GM23338 (cell line): ENCODE measurements around the gene PDE4D. TPM values are rescaled to one million over a fixed set of nuclear protein-coding genes. Genes with fewer than 3 reads are reported as not detected.

ENCODE experiments used
- CREB1 ChIP-seq: fragments of 250-450 bp; sonication (Bioruptor Pico); IDR thresholded peaks from 2 replicates; pipeline ENCODE4 v1.5.0; 2020; ENCODE audit warnings: low read depth, mild to moderate bottlenecking, moderate library complexity
- EZH2 ChIP-seq: fragments of 200-600 bp; sonication (generic); IDR thresholded peaks from one replicate; pipeline ENCODE4 v1.8.0; 2017; ENCODE audit warnings: antibody characterized with exemption, mild to moderate bottlenecking, low read depth; ENCODE audit not compliant: unreplicated experiment
- EZH2phosphoT487 ChIP-seq: fragments of 200-600 bp; sonication (generic); IDR thresholded peaks from one replicate; pipeline ENCODE4 v1.8.1; 2018; ENCODE audit warnings: antibody characterized with exemption; ENCODE audit not compliant: unreplicated experiment
- NANOG ChIP-seq: IDR thresholded peaks from 2 replicates; pipeline ENCODE4 v1.6.1; 2016; ENCODE audit warnings: antibody characterized with exemption, borderline replicate concordance
- POLR2AphosphoS5 ChIP-seq: IDR thresholded peaks from 2 replicates; pipeline ENCODE4 v1.6.1; 2016; ENCODE audit warnings: antibody characterized with exemption, low read depth
- ZNF331 ChIP-seq: fragments of 250-450 bp; sonication (Bioruptor Pico); IDR thresholded peaks from 2 replicates; pipeline ENCODE4 v1.5.0; 2020; ENCODE audit warnings: low read depth, mild to moderate bottlenecking, moderate library complexity
- ZNF462 ChIP-seq: fragments of 250-450 bp; sonication (Bioruptor Pico); IDR thresholded peaks from 2 replicates; pipeline ENCODE4 v1.5.0; 2020; ENCODE audit warnings: mild to moderate bottlenecking, moderate library complexity
- polyA plus RNA-seq: library from polyadenylated mRNA; unstranded; fragments of >200 nt; fragmentation: Nextera tagmentation; extraction: Ambion mirVana; gene quantifications from 2 replicates; pipeline ENCODE4 v1.2.1, GENCODE V29; 2016
- total RNA-seq: library from RNA; depleted of rRNA; stranded (reverse); fragments of >200 nt; shearing (Covaris generic); gene quantifications from 2 replicates; pipeline ENCODE4 v1.2.3, GENCODE V29; 2014
- TF ChIP-seq, protein P1 (sequence below): IDR thresholded peaks from 2 replicates; pipeline ENCODE4 v1.6.1; 2016; ENCODE audit warnings: antibody characterized with exemption
- TF ChIP-seq, protein P2 (sequence below): IDR thresholded peaks from one replicate; pipeline ENCODE4 v1.6.1; 2018; ENCODE audit warnings: antibody characterized with exemption; ENCODE audit not compliant: unreplicated experiment
- TF ChIP-seq, protein P3 (sequence below), 2 experiments: fragments of 200-600 bp in 1 of 2; sonication (generic) in 1 of 2; conservative IDR thresholded peaks; 2 replicates each; pipeline versions ENCODE4 v1.5.1 to v1.6.1; 2016 to 2017; ENCODE audit warnings: antibody characterized with exemption in 2 of 2, low read depth in 2 of 2, mild to moderate bottlenecking in 2 of 2, moderate library complexity in 1 of 2

Gene PDE4D
- total and polyA plus RNA-seq, 2 experiments from 2014 or later: 2.1 to 4.7 TPM

DNA sequence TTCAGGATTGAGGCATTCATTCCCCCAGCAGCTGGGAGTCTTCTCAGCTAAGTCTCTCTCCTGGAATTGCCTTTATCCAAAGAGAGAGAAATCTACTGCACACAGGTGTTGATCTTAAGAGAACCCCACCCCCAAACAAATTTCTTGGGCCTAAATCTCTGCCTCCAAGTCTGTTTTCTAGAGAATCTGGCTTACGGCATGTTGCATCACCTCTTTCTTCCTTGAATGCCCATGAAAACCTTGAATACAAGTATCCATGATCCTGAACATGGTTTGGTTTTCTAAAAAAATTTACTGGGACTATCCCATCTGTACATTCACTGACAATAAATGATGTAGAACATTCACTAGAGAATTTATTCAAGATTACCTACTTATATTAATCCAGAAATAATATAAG lies 401.6 kb downstream of the PDE4D start (continued):
- TF ChIP-seq ZNF462 (CRISPR knock-in tag): no peak
- no peak for TF ChIP-seq POLR2AphosphoS5
- TF ChIP-seq EZH2phosphoT487: no peak
- TF ChIP-seq, protein P1, sequence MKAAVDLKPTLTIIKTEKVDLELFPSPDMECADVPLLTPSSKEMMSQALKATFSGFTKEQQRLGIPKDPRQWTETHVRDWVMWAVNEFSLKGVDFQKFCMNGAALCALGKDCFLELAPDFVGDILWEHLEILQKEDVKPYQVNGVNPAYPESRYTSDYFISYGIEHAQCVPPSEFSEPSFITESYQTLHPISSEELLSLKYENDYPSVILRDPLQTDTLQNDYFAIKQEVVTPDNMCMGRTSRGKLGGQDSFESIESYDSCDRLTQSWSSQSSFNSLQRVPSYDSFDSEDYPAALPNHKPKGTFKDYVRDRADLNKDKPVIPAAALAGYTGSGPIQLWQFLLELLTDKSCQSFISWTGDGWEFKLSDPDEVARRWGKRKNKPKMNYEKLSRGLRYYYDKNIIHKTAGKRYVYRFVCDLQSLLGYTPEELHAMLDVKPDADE: no peak
- TF ChIP-seq, protein P2, sequence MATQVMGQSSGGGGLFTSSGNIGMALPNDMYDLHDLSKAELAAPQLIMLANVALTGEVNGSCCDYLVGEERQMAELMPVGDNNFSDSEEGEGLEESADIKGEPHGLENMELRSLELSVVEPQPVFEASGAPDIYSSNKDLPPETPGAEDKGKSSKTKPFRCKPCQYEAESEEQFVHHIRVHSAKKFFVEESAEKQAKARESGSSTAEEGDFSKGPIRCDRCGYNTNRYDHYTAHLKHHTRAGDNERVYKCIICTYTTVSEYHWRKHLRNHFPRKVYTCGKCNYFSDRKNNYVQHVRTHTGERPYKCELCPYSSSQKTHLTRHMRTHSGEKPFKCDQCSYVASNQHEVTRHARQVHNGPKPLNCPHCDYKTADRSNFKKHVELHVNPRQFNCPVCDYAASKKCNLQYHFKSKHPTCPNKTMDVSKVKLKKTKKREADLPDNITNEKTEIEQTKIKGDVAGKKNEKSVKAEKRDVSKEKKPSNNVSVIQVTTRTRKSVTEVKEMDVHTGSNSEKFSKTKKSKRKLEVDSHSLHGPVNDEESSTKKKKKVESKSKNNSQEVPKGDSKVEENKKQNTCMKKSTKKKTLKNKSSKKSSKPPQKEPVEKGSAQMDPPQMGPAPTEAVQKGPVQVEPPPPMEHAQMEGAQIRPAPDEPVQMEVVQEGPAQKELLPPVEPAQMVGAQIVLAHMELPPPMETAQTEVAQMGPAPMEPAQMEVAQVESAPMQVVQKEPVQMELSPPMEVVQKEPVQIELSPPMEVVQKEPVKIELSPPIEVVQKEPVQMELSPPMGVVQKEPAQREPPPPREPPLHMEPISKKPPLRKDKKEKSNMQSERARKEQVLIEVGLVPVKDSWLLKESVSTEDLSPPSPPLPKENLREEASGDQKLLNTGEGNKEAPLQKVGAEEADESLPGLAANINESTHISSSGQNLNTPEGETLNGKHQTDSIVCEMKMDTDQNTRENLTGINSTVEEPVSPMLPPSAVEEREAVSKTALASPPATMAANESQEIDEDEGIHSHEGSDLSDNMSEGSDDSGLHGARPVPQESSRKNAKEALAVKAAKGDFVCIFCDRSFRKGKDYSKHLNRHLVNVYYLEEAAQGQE: no peak
- TF ChIP-seq, protein P3, sequence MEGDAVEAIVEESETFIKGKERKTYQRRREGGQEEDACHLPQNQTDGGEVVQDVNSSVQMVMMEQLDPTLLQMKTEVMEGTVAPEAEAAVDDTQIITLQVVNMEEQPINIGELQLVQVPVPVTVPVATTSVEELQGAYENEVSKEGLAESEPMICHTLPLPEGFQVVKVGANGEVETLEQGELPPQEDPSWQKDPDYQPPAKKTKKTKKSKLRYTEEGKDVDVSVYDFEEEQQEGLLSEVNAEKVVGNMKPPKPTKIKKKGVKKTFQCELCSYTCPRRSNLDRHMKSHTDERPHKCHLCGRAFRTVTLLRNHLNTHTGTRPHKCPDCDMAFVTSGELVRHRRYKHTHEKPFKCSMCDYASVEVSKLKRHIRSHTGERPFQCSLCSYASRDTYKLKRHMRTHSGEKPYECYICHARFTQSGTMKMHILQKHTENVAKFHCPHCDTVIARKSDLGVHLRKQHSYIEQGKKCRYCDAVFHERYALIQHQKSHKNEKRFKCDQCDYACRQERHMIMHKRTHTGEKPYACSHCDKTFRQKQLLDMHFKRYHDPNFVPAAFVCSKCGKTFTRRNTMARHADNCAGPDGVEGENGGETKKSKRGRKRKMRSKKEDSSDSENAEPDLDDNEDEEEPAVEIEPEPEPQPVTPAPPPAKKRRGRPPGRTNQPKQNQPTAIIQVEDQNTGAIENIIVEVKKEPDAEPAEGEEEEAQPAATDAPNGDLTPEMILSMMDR (conservative IDR thresholded peaks at IDR 0.05; ENCODE audit: low read depth in 2 of 2): no peak
- no peak for TF ChIP-seq NANOG
- TF ChIP-seq EZH2: no peak
- no peak for TF ChIP-seq ZNF331 (CRISPR knock-in tag)
- TF ChIP-seq CREB1: no peak
